Measurements from ENCODE around the gene SEMA3G.

Gene SEMA3G

GRCh38 chr3:52444860-52445793 lies at the start of gene SEMA3G:
Gene SEMA3G (minus strand): TSS chr3:52445103. CDS start chr3:52445027, 76 bp downstream.
- no peak for DNase-seq

- no peak for DNase-seq
These were observed 49.5 kb upstream of the SEMA3G start for GRCh38 chr3:52494445-52494844.

- DNase-seq = no peak
These were observed 48.5 kb upstream of the SEMA3G start for GRCh38 chr3:52493232-52494017.

GRCh38 chr3:52492059-52492458 lies 47.2 kb upstream of the SEMA3G start:
- DNase-seq = no peak

GRCh38 chr3:52490939-52491526 lies 46.1 kb upstream of the SEMA3G start:
- DNase-seq = no peak

GRCh38 chr3:52490035-52490938 lies 45.4 kb upstream of the SEMA3G start:
- DNase-seq = no peak

GRCh38 chr3:52489453-52489852 lies 44.5 kb upstream of the SEMA3G start:
- no peak for DNase-seq

GRCh38 chr3:52488746-52489145 lies 43.8 kb upstream of the SEMA3G start:
- no peak for DNase-seq

- DNase-seq = no peak
These were observed 43.1 kb upstream of the SEMA3G start for GRCh38 chr3:52487788-52488691.

- no peak for DNase-seq
These were observed 42.3 kb upstream of the SEMA3G start for GRCh38 chr3:52487050-52487787.

GRCh38 chr3:52484680-52485461 lies 40.0 kb upstream of the SEMA3G start:
- no peak for DNase-seq

- no peak for DNase-seq
These were observed 38.9 kb upstream of the SEMA3G start for GRCh38 chr3:52483577-52484381.

GRCh38 chr3:52483081-52483480 lies 38.2 kb upstream of the SEMA3G start:
- no peak for DNase-seq

- no peak for DNase-seq
These were observed 37.1 kb upstream of the SEMA3G start for GRCh38 chr3:52481819-52482521.

GRCh38 chr3:52480768-52481715 lies 36.1 kb upstream of the SEMA3G start:
- no peak for DNase-seq

GRCh38 chr3:52479877-52480575 lies 35.1 kb upstream of the SEMA3G start:
- DNase-seq = no peak

Measured in COR-L47 (cell line).